ES-I3 (cell line): ENCODE data around the gene GPT2.

ENCODE experiments used
- H3K36me3 ChIP-seq: 2 replicates; pipeline ENCODE4 v1.6.1; 2013; ENCODE audit warnings: mild to moderate bottlenecking, low read length, control low read depth, moderate library complexity; ENCODE audit not compliant: insufficient read depth
- H3K4me1 ChIP-seq: 2 replicates; pipeline ENCODE4 v1.6.1; 2013; ENCODE audit warnings: mild to moderate bottlenecking, control low read depth, low read length; ENCODE audit not compliant: insufficient read depth
- H3K9ac ChIP-seq: 2 replicates; pipeline ENCODE4 v1.6.1; 2013; ENCODE audit warnings: low read depth, mild to moderate bottlenecking, low read length, moderate library complexity
- H3K9me3 ChIP-seq: 2 replicates; pipeline ENCODE4 v1.6.1; 2013; ENCODE audit warnings: mild to moderate bottlenecking, low read length, moderate library complexity; ENCODE audit not compliant: control insufficient read depth, insufficient read depth

The GPT2 gene

GRCh38 chr16:46897471-46897870 is 13.3 kb downstream of the GPT2 start:
- no peaks in the 10 kb centered on the region for H3K4me1 ChIP-seq
- no peak overlapping the region for H3K9ac ChIP-seq
- peaks cover 20% of the 10 kb centered on the region for H3K36me3 ChIP-seq
- no peaks in the 10 kb centered on the region for H3K9me3 ChIP-seq

- Histone ChIP-seq H3K4me1 (no peaks in the 10 kb centered on the region), H3K9ac (no peak overlapping the region), H3K9me3 (no peaks in the 10 kb centered on the region), H3K36me3 (peaks cover 20% of the 10 kb centered on the region)
Measured at GRCh38 chr16:46898006-46898405, 13.8 kb downstream of the GPT2 start.

GRCh38 chr16:46899443-46900143 is 15.4 kb downstream of the GPT2 start:
- Histone ChIP-seq H3K9me3 (no peaks in the 10 kb centered on the region), H3K36me3 (peaks cover 20% of the 10 kb centered on the region), H3K4me1 (no peaks in the 10 kb centered on the region), H3K9ac (no peak overlapping the region)

GRCh38 chr16:46900455-46901235 is 16.5 kb downstream of the GPT2 start:
- no peak overlapping the region for H3K9ac ChIP-seq
- no peaks in the 10 kb centered on the region for H3K9me3 ChIP-seq
- H3K4me1 ChIP-seq = no peaks in the 10 kb centered on the region
- H3K36me3 ChIP-seq = peaks cover 26% of the 10 kb centered on the region

- no peaks in the 10 kb centered on the region for H3K9me3 ChIP-seq
- H3K4me1 ChIP-seq = no peaks in the 10 kb centered on the region
- H3K9ac ChIP-seq = no peak overlapping the region
- peaks cover 26% of the 10 kb centered on the region for H3K36me3 ChIP-seq
Measured at GRCh38 chr16:46901709-46902108, 17.5 kb downstream of the GPT2 start.

GRCh38 chr16:46903255-46903905 is 19.2 kb downstream of the GPT2 start:
- Histone ChIP-seq H3K36me3 (peaks cover 19% of the 10 kb centered on the region), H3K4me1 (no peaks in the 10 kb centered on the region), H3K9ac (no peak overlapping the region)

GRCh38 chr16:46904471-46904870 is 20.3 kb downstream of the GPT2 start:
- H3K36me3 ChIP-seq = peaks cover 22% of the 10 kb centered on the region
- H3K4me1 ChIP-seq = no peaks in the 10 kb centered on the region
- H3K9me3 ChIP-seq = no peaks in the 10 kb centered on the region
- H3K9ac ChIP-seq = no peak overlapping the region

More at GRCh38 chr16:46903255-46903905, 19.2 kb downstream of the GPT2 start:
- no peaks in the 10 kb centered on the region for H3K9me3 ChIP-seq

- Histone ChIP-seq H3K4me1 (no peaks in the 10 kb centered on the region), H3K9me3 (no peaks in the 10 kb centered on the region), H3K9ac (no peak overlapping the region), H3K36me3 (peaks cover 25% of the 10 kb centered on the region)
Measured at GRCh38 chr16:46906360-46907060, 22.3 kb downstream of the GPT2 start.

GRCh38 chr16:46907061-46907774 is 23.1 kb downstream of the GPT2 start:
- Histone ChIP-seq H3K9ac (no peak overlapping the region), H3K9me3 (no peaks in the 10 kb centered on the region), H3K4me1 (no peaks in the 10 kb centered on the region), H3K36me3 (peaks cover 21% of the 10 kb centered on the region)

GRCh38 chr16:46908540-46909372 is 24.6 kb downstream of the GPT2 start:
- Histone ChIP-seq H3K36me3 (peaks cover 22% of the 10 kb centered on the region), H3K4me1 (no peaks in the 10 kb centered on the region), H3K9me3 (no peaks in the 10 kb centered on the region), H3K9ac (no peak overlapping the region)

- no peaks in the 10 kb centered on the region for H3K4me1 ChIP-seq
- H3K9me3 ChIP-seq = no peaks in the 10 kb centered on the region
- H3K9ac ChIP-seq = no peak overlapping the region
- H3K36me3 ChIP-seq = peaks cover 21% of the 10 kb centered on the region
Measured at GRCh38 chr16:46911038-46911437, 26.9 kb downstream of the GPT2 start.

- no peaks in the 10 kb centered on the region for H3K9me3 ChIP-seq
- H3K9ac ChIP-seq = no peak overlapping the region
- no peaks in the 10 kb centered on the region for H3K4me1 ChIP-seq
- peaks cover 24% of the 10 kb centered on the region for H3K36me3 ChIP-seq
Measured at GRCh38 chr16:46911650-46912049, 27.5 kb downstream of the GPT2 start.

GRCh38 chr16:46914556-46915201 is 30.5 kb downstream of the GPT2 start:
- peaks cover 35% of the 10 kb centered on the region for H3K36me3 ChIP-seq
- H3K9me3 ChIP-seq = no peaks in the 10 kb centered on the region
- H3K4me1 ChIP-seq = no peaks in the 10 kb centered on the region
- H3K9ac ChIP-seq = no peak overlapping the region
